ENCODE results near the gene MEGF6. TPM values are rescaled to one million over a fixed set of nuclear protein-coding genes. Genes with fewer than 3 reads are reported as not detected.

Gene MEGF6
- total and polyA plus RNA-seq, 9 of the 15 experiments (the other 6 are each of a cell fraction or from before 2014, with no cell fraction given): 0.03 to 1.7 (median 0.24) TPM; not detected in 3

DNA sequence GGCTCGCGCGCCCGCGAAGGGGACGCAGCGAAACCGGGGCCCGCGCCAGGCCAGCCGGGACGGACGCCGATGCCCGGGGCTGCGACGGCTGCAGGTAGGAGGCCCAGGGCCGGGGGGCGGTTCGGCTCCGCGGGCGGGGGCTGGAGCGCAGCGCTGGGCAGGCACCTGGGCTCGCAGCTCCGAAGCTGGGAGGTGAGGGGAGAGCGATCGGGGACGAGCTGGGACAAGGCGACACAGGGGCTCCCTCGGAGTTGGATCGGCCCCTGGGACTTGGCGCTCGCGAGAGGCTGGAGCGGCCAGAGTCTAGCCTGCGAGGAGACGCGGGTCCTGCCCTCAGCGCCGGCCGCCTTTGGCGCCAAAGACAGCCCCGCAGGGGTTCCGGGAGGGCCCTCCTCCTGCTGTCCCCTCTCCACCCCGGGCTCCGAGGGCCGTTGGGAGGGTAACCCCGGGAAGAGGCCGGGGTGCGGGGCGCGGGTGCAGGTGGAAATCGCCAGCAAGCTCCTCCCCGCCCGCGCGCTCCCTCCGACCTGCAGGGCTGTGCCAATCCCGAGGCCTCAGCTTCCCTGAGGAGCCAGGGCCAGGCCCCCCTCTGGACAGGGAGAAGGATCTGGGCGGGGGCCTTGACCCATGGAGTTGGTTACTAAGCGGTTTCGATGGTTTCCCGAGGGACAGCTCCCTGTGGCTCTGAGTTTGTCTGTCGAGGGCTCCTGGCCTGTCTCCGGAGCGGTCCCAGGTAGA, 41.4 kb upstream of the MEGF6 start:
- BruUV-seq (replicated peaks): no TSS peak
- H3K9ac ChIP-seq (ENCODE audit: insufficient read depth in 1 of 2, low read depth in 2 of 2, low read length in 2 of 2): peak overlapping the region; percentile 15 to 85; a peak in 3 of 4 replicates
- TF ChIP-seq CHD2 (IDR thresholded peaks at IDR 0.05; ENCODE audit: low read depth, low read length) (peak; percentile 74; the same call in 1 of the 2 replicates), KDM5B (IDR thresholded peaks at IDR 0.05; ENCODE audit: insufficient replicate concordance, low read depth, low read length) (peak; percentile 42), NRF1 (conservative IDR thresholded peaks at IDR 0.05 in 1 of 2, IDR thresholded peaks at IDR 0.05 in 1 of 2) (peak in 1 of 2 experiments; percentile 18; a peak in 2 of 4 replicates), CHCHD3 (CRISPR knock-in tag; IDR thresholded peaks at IDR 0.05) (no peak), TAF1 (IDR thresholded peaks at IDR 0.05; ENCODE audit: control insufficient read depth, extremely low read depth, insufficient read depth, low read length, severe bottlenecking) (no peak), PURB (CRISPR knock-in tag; IDR thresholded peaks at IDR 0.05; ENCODE audit: low read depth) (no peak), FOXP1 (CRISPR knock-in tag; IDR thresholded peaks at IDR 0.05) (0 out of 2 replicates have a peak, but pooled peaks have one; percentile 41), ZFX (CRISPR knock-in tag; IDR thresholded peaks at IDR 0.05) (0 out of 2 replicates have a peak, but pooled peaks have one; percentile 54)
- TF ChIP-seq, protein P1, sequence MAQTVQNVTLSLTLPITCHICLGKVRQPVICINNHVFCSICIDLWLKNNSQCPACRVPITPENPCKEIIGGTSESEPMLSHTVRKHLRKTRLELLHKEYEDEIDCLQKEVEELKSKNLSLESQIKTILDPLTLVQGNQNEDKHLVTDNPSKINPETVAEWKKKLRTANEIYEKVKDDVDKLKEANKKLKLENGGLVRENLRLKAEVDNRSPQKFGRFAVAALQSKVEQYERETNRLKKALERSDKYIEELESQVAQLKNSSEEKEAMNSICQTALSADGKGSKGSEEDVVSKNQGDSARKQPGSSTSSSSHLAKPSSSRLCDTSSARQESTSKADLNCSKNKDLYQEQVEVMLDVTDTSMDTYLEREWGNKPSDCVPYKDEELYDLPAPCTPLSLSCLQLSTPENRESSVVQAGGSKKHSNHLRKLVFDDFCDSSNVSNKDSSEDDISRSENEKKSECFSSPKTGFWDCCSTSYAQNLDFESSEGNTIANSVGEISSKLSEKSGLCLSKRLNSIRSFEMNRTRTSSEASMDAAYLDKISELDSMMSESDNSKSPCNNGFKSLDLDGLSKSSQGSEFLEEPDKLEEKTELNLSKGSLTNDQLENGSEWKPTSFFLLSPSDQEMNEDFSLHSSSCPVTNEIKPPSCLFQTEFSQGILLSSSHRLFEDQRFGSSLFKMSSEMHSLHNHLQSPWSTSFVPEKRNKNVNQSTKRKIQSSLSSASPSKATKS (CRISPR knock-in tag; IDR thresholded peaks at IDR 0.05): no peak
- TF ChIP-seq, protein P2, sequence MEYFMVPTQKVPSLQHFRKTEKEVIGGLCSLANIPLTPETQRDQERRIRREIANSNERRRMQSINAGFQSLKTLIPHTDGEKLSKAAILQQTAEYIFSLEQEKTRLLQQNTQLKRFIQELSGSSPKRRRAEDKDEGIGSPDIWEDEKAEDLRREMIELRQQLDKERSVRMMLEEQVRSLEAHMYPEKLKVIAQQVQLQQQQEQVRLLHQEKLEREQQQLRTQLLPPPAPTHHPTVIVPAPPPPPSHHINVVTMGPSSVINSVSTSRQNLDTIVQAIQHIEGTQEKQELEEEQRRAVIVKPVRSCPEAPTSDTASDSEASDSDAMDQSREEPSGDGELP (CRISPR knock-in tag; IDR thresholded peaks at IDR 0.05; ENCODE audit: borderline replicate concordance): 0 out of 2 replicates have a peak, but pooled peaks have one; percentile 31
- TF ChIP-seq, protein P3, sequence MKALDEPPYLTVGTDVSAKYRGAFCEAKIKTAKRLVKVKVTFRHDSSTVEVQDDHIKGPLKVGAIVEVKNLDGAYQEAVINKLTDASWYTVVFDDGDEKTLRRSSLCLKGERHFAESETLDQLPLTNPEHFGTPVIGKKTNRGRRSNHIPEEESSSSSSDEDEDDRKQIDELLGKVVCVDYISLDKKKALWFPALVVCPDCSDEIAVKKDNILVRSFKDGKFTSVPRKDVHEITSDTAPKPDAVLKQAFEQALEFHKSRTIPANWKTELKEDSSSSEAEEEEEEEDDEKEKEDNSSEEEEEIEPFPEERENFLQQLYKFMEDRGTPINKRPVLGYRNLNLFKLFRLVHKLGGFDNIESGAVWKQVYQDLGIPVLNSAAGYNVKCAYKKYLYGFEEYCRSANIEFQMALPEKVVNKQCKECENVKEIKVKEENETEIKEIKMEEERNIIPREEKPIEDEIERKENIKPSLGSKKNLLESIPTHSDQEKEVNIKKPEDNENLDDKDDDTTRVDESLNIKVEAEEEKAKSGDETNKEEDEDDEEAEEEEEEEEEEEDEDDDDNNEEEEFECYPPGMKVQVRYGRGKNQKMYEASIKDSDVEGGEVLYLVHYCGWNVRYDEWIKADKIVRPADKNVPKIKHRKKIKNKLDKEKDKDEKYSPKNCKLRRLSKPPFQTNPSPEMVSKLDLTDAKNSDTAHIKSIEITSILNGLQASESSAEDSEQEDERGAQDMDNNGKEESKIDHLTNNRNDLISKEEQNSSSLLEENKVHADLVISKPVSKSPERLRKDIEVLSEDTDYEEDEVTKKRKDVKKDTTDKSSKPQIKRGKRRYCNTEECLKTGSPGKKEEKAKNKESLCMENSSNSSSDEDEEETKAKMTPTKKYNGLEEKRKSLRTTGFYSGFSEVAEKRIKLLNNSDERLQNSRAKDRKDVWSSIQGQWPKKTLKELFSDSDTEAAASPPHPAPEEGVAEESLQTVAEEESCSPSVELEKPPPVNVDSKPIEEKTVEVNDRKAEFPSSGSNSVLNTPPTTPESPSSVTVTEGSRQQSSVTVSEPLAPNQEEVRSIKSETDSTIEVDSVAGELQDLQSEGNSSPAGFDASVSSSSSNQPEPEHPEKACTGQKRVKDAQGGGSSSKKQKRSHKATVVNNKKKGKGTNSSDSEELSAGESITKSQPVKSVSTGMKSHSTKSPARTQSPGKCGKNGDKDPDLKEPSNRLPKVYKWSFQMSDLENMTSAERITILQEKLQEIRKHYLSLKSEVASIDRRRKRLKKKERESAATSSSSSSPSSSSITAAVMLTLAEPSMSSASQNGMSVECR (CRISPR knock-in tag; IDR thresholded peaks at IDR 0.05): peak; percentile 61; the same call in 1 of the 2 replicates

More for the DNA sequence above, 41.4 kb upstream of the MEGF6 start:
- ChIA-PET CTCF (ENCODE audit: low intra/inter-chr PET ratio) (no interaction called here), POLR2A (interaction anchor here (0.6 to 1.1 kb wide), 5 partner anchors 9 to 49 kb away, joined by 3 to 7 read pairs (median 5); no protein-coding TSS in a partner anchor)
- Histone ChIP-seq H3K4me3 (peak overlapping the region; percentile 47), H3K36me3 (ENCODE audit: control insufficient read depth, insufficient read depth, low read length) (0 out of 3 replicates have a peak, but pooled peaks cover 5% of the 10 kb centered on the region), H3K27ac (ENCODE audit: extremely low read depth, low read depth, low read length) (no peak overlapping the region), H3K9me3 (replicated peaks; ENCODE audit: control insufficient read depth, insufficient read depth, low read depth, low read length) (no peaks in the 10 kb centered on the region), H3K9me1 (ENCODE audit: control insufficient read depth, insufficient read depth, low read length) (no peaks in the 10 kb centered on the region), H2AFZ (ENCODE audit: low read depth, low read length) (peak overlapping the region; percentile 77), H3K4me2 (ENCODE audit: insufficient read depth, low read length) (peak overlapping the region; percentile 71), H4K20me1 (replicated peaks; ENCODE audit: control insufficient read depth, insufficient read depth, low read length) (peaks cover 3% of the 10 kb centered on the region), H3K27me3 (ENCODE audit: control insufficient read depth in 2 of 2, insufficient read depth in 2 of 2, low read length in 2 of 2) (peaks cover 41 to 52% of the 10 kb centered on the region in 2 experiments), H3K4me1 (replicated peaks in 1 of 2; ENCODE audit: control insufficient read depth in 2 of 2, insufficient read depth in 2 of 2, low read length in 2 of 2) (peaks cover 11 to 40% of the 10 kb centered on the region in 2 experiments), H3K79me2 (ENCODE audit: control insufficient read depth, insufficient read depth, low read length) (peaks cover 11% of the 10 kb centered on the region)
- WGBS (ENCODE audit: insufficient coverage, low coverage, missing lambda C conversion rate): 7% methylated on average over 59 of the region's 68 CpGs
- peak; percentile 28 for ATAC-seq
- peak in 3 of 4 experiments; percentile 44 to 55 (median 49) for DNase-seq (ENCODE audit: extremely low read depth in 1 of 4, low spot score in 3 of 4)
- in situ Hi-C loops (cut with MboI) (no loop called here), intact Hi-C loops (cut with micrococcal nuclease) (no loop called here)
- FAIRE-seq: no peak

Data from K562 (cell line).